H1 (cell line): Measurements from ENCODE around the gene GLB1L2. TPM values are rescaled to one million over a fixed set of nuclear protein-coding genes. Genes with fewer than 3 reads are reported as not detected.

Experiments used
- CTCF ChIA-PET: fragments of 300-600 bp; sonication (Branson Sonifier 250); formaldehyde crosslinking; loops from one replicate; lab custom pipeline; 2021; ENCODE audit not compliant: partially characterized antibody; lab: Charles Lee
- POLR2A ChIA-PET: fragments of 300-600 bp; sonication (Branson Sonifier 250); formaldehyde crosslinking; loops from one replicate; lab custom pipeline; 2021; ENCODE audit warnings: inconsistent platforms; ENCODE audit not compliant: partially characterized antibody; lab: Charles Lee
- DNase-seq, 2 experiments: peaks; one replicate each; pipeline versions ENCODE4 v3.0.0 to v3.0.0-alpha.2; 2010 to 2022; ENCODE audit warnings: low spot score in 2 of 2, low read depth in 1 of 2, mixed read lengths in 1 of 2
- FAIRE-seq: peaks from 2 replicates; lab custom pipeline; 2011; peaks lifted over from hg19 to GRCh38; lab: Jason Lieb, UNC
- H2AFZ ChIP-seq: 2 replicates; pipeline ENCODE4 v1.8.1; 2012; ENCODE audit warnings: low read length, inconsistent platforms
- H2AK5ac ChIP-seq: 2 replicates; pipeline ENCODE4 v1.6.1; 2013; ENCODE audit warnings: low read depth, low read length
- H2BK120ac ChIP-seq: replicated peaks from 2 replicates; pipeline ENCODE3; 2013; ENCODE audit warnings: low read depth, low read length, inconsistent platforms
- H2BK12ac ChIP-seq: 2 replicates; pipeline ENCODE4 v1.6.1; 2013; ENCODE audit warnings: low read depth, low read length
- H2BK15ac ChIP-seq: 2 replicates; pipeline ENCODE4 v1.6.1; 2013; ENCODE audit warnings: low read length
- H2BK20ac ChIP-seq: 2 replicates; pipeline ENCODE4 v1.6.1; 2013; ENCODE audit warnings: low read length
- H2BK5ac ChIP-seq: 2 replicates; pipeline ENCODE4 v1.6.1; 2013; ENCODE audit warnings: low read depth, low read length
- H3K14ac ChIP-seq: 2 replicates; pipeline ENCODE4 v1.6.1; 2013; ENCODE audit warnings: inconsistent platforms; ENCODE audit not compliant: insufficient read length
- H3K18ac ChIP-seq: 2 replicates; pipeline ENCODE4 v1.6.1; 2013; ENCODE audit warnings: low read length; ENCODE audit errors: extremely low read depth
- H3K23ac ChIP-seq: 2 replicates; pipeline ENCODE4 v1.6.1; 2013; ENCODE audit warnings: inconsistent platforms; ENCODE audit not compliant: insufficient read length
- H3K23me2 ChIP-seq: 2 replicates; pipeline ENCODE4 v1.6.1; 2013; ENCODE audit warnings: low read depth, low read length
- H3K27ac ChIP-seq: 2 replicates; pipeline ENCODE4 v1.6.1; 2011; ENCODE audit warnings: low read depth, low read length, inconsistent platforms
- H3K27me3 ChIP-seq, 4 experiments: replicated peaks in 1 of 4; 1 replicate in 1 of 4; 2 replicates in 3 of 4; pipeline versions ENCODE4 v1.6.1 to v1.8.1; 2011 to 2013; ENCODE audit warnings: low read length in 3 of 4, mild to moderate bottlenecking in 3 of 4, inconsistent platforms in 2 of 4, mixed read lengths in 2 of 4, moderate library complexity in 1 of 4; ENCODE audit not compliant: control insufficient read depth in 3 of 4, insufficient read depth in 3 of 4; ENCODE audit errors: extremely low read depth in 1 of 4
- H3K36me3 ChIP-seq, 4 experiments: 2 replicates each; pipeline versions ENCODE4 v1.6.1 to v1.8.1; 2011 to 2013; ENCODE audit warnings: mild to moderate bottlenecking in 4 of 4, low read length in 3 of 4, moderate library complexity in 2 of 4, control low read depth in 1 of 4, inconsistent platforms in 1 of 4; ENCODE audit not compliant: insufficient read depth in 4 of 4, control insufficient read depth in 2 of 4
- H3K4ac ChIP-seq: replicated peaks from 2 replicates; pipeline ENCODE3; 2013; ENCODE audit warnings: low read length, low read depth, mixed read lengths, inconsistent platforms; ENCODE audit not compliant: insufficient read length
- H3K4me1 ChIP-seq, 4 experiments: replicated peaks in 1 of 4; 1 replicate in 1 of 4; 2 replicates in 3 of 4; pipeline versions ENCODE4 v1.6.1 to v1.8.1; 2011 to 2013; ENCODE audit warnings: low read length in 3 of 4, inconsistent platforms in 2 of 4, mixed read lengths in 1 of 4; ENCODE audit not compliant: insufficient read depth in 4 of 4, control insufficient read depth in 3 of 4
- H3K4me2 ChIP-seq, 2 experiments: 2 replicates each; pipeline versions ENCODE4 v1.6.1 to v1.8.1; 2011 to 2013; ENCODE audit warnings: low read depth in 2 of 2, low read length in 2 of 2, control low read depth in 1 of 2, inconsistent platforms in 1 of 2, mild to moderate bottlenecking in 1 of 2; ENCODE audit not compliant: insufficient read depth in 1 of 2
- H3K4me3 ChIP-seq, 4 experiments: fragments of 200-600, 300-600 bp in 1 of 4; sonication (generic), shearing (Covaris generic), sonication (Bioruptor Twin) in 1 of 4; 2 replicates each; pipeline versions ENCODE4 v1.5.1 to v1.8.1; 2011 to 2016; ENCODE audit warnings: low read length in 4 of 4, low read depth in 3 of 4, control low read depth in 2 of 4, inconsistent platforms in 2 of 4, mild to moderate bottlenecking in 2 of 4, mixed read lengths in 1 of 4, moderate library complexity in 1 of 4; ENCODE audit not compliant: insufficient read depth in 2 of 4; ENCODE audit errors: extremely low read depth in 1 of 4
- H3K56ac ChIP-seq: replicated peaks from 2 replicates; pipeline ENCODE3; 2013; ENCODE audit warnings: low read depth, mild to moderate bottlenecking, mixed read lengths, low read length, inconsistent platforms; ENCODE audit not compliant: insufficient read length
- H3K79me1 ChIP-seq: 2 replicates; pipeline ENCODE4 v1.6.1; 2013; ENCODE audit warnings: low read depth, low read length, control low read depth
- H3K79me2 ChIP-seq, 2 experiments: 2 replicates each; pipeline versions ENCODE4 v1.6.1 to v1.8.1; 2012 to 2013; ENCODE audit warnings: low read length in 2 of 2, mild to moderate bottlenecking in 2 of 2, inconsistent platforms in 1 of 2; ENCODE audit not compliant: insufficient read depth in 2 of 2, control insufficient read depth in 1 of 2
- H3K9ac ChIP-seq, 4 experiments: replicated peaks in 1 of 4; 1 replicate in 1 of 4; 2 replicates in 3 of 4; pipeline versions ENCODE4 v1.6.1 to v1.8.1; 2011 to 2013; ENCODE audit warnings: low read depth in 3 of 4, low read length in 3 of 4, control low read depth in 2 of 4, mild to moderate bottlenecking in 2 of 4, moderate library complexity in 2 of 4, inconsistent platforms in 1 of 4; ENCODE audit errors: extremely low read depth in 1 of 4
- H3K9me3 ChIP-seq, 2 experiments: 2 replicates each; pipeline versions ENCODE4 v1.6.1 to v1.8.1; 2012 to 2013; ENCODE audit warnings: mild to moderate bottlenecking in 2 of 2, moderate library complexity in 2 of 2, control low read depth in 1 of 2, inconsistent platforms in 1 of 2, low read depth in 1 of 2, low read length in 1 of 2, mixed read lengths in 1 of 2; ENCODE audit not compliant: insufficient read depth in 2 of 2
- H4K20me1 ChIP-seq, 2 experiments: replicated peaks in 1 of 2; 2 replicates each; pipeline versions ENCODE3 to v1.8.1; 2011 to 2013; ENCODE audit warnings: inconsistent platforms in 2 of 2, low read length in 2 of 2, mild to moderate bottlenecking in 1 of 2; ENCODE audit not compliant: insufficient read depth in 2 of 2, control insufficient read depth in 1 of 2
- H4K5ac ChIP-seq: 2 replicates; pipeline ENCODE4 v1.6.1; 2013; ENCODE audit warnings: low read length, low read depth, mixed read lengths, inconsistent platforms; ENCODE audit not compliant: insufficient read length
- H4K8ac ChIP-seq: 2 replicates; pipeline ENCODE4 v1.8.0; 2013; ENCODE audit warnings: mild to moderate bottlenecking, moderate library complexity, low read length, inconsistent platforms; ENCODE audit not compliant: insufficient read depth; ENCODE audit errors: extremely low read depth
- H4K91ac ChIP-seq: replicated peaks from 2 replicates; pipeline ENCODE3; 2013; ENCODE audit warnings: low read length, mixed read lengths, inconsistent platforms; ENCODE audit not compliant: insufficient read length
- ATF2 ChIP-seq: IDR thresholded peaks from 2 replicates; pipeline ENCODE4 v1.6.1; 2012; ENCODE audit warnings: low read length, inconsistent platforms
- ATF3 ChIP-seq: IDR thresholded peaks from 2 replicates; pipeline ENCODE4 v1.6.1; 2011; ENCODE audit warnings: low read depth, mild to moderate bottlenecking, low read length; ENCODE audit not compliant: insufficient read depth
- CBX5 ChIP-seq: fragments of 300-800, 300-1000 bp; sonication (generic); IDR thresholded peaks from 2 replicates; pipeline ENCODE4 v1.7.1; 2016; ENCODE audit warnings: antibody characterized with exemption, low read length, low read depth
- CHD1 ChIP-seq: IDR thresholded peaks from 2 replicates; pipeline ENCODE4 v1.6.1; 2012; ENCODE audit warnings: low read depth, low read length, improper control_type of control experiment
- CHD2 ChIP-seq: IDR thresholded peaks from 2 replicates; pipeline ENCODE4 v1.6.1; 2012; ENCODE audit warnings: low read length, improper control_type of control experiment
- JUN ChIP-seq: IDR thresholded peaks from 2 replicates; pipeline ENCODE4 v1.6.1; 2011; ENCODE audit warnings: low read depth, mild to moderate bottlenecking, improper control_type of control experiment, low read length
- RBBP5 ChIP-seq: IDR thresholded peaks from 2 replicates; pipeline ENCODE4 v1.7.1; 2012; ENCODE audit warnings: low read depth, mild to moderate bottlenecking, inconsistent platforms, low read length, moderate library complexity, borderline replicate concordance
- TCF12 ChIP-seq: IDR thresholded peaks from 2 replicates; pipeline ENCODE4 v1.6.1; 2011; ENCODE audit warnings: low read depth, mild to moderate bottlenecking, low read length
- ZNF274 ChIP-seq: IDR thresholded peaks from 2 replicates; pipeline ENCODE4 v1.7.0; 2012; ENCODE audit warnings: low read length, borderline replicate concordance; ENCODE audit errors: extremely low read depth
- WGBS, 2 experiments: shearing (Covaris generic) in 1 of 2; methylation state at CpG; one replicate each; pipeline versions ENCODE4 v1.1.6 to v1.1.7; 2013 to 2015; ENCODE audit warnings: low lambda C conversion rate in 2 of 2, mixed read lengths in 2 of 2, inconsistent platforms in 1 of 2, low coverage in 1 of 2, missing lambda C conversion rate in 1 of 2; ENCODE audit not compliant: insufficient replicate concordance in 2 of 2, insufficient coverage in 1 of 2, insufficient read length in 1 of 2; ENCODE audit errors: extremely low coverage in 1 of 2, missing lambda C conversion rate in 1 of 2; 5-methylcytosine and 5-hydroxymethylcytosine counted together
- polyA plus RNA-seq, 7 experiments: library from polyadenylated mRNA; depleted of rRNA in 3 of 7; stranded (reverse) in 5 of 7; unstranded in 2 of 7; fragments of >200 nt in 5 of 7; fragments of 200-250 nt in 2 of 7; gene quantifications; 1 replicate in 5 of 7; 2 replicates in 1 of 7; 4 replicates in 1 of 7; pipeline versions ENCODE4 v1.2.1 to v1.2.3, GENCODE V29; 2011 to 2013; ENCODE audit warnings: missing spikeins in 2 of 7, mixed read lengths in 2 of 7
- total RNA-seq: library from RNA; stranded (reverse); fragmentation: NEBNext Ultra II Directional; extraction: Animal tissue kit (Norgen Biotek cat#: 25700); gene quantifications from 2 replicates; pipeline ENCODE4 v1.2.1, GENCODE V29; 2021

Gene GLB1L2
- total and polyA plus RNA-seq, 2 of the 8 experiments (the other 6 are each of a cell fraction or from before 2014, with no cell fraction given) = 4.4 to 7.9 TPM

DNA sequence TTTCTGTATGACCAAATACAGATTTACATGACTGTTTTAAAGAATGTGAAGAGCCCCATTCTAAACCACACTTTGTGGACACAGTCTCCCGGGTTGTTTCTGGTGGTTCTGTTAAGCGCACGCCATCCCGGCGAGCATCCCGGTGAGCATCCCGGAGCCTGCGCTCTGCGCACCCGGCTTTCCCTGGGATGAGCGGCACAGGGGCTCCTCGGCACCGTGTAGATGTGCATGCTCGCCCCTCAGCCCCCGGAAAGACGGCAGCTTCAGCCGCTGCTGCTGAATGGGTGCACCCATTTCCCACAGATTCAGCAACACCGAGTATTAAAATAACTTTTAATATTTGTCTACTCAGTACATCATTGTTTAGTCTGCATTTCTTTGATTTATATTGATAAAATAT is 36.0 kb downstream of the GLB1L2 start:
- Histone ChIP-seq H4K5ac (no peak overlapping the region), H3K18ac (no peak overlapping the region), H4K91ac (no peak overlapping the region), H3K4me3 (no peak overlapping the region), H3K79me2 (no peaks in the 10 kb centered on the region), H3K4ac (no peak overlapping the region), H3K79me1 (no peaks in the 10 kb centered on the region), H3K23me2 (no peaks in the 10 kb centered on the region), H2BK120ac (no peak overlapping the region), H3K36me3 (no peaks in the 10 kb centered on the region), H3K4me1 (peaks cover 0 to under 1% (median 0%) of the 10 kb centered on the region in 4 experiments; a peak in 1 of 7 replicates), H4K20me1 (peaks cover 0 to 3% of the 10 kb centered on the region in 2 experiments), H3K9ac (no peak overlapping the region), H3K4me2 (no peak overlapping the region), H2BK5ac (no peak overlapping the region), H3K56ac (no peak overlapping the region), H2BK15ac (no peak overlapping the region; the same call in 1 of the 2 replicates), H2BK12ac (no peak overlapping the region)
- ChIA-PET CTCF (interaction anchor here (0.9 to 2.1 kb wide), 3 partner anchors 23 to 106 kb away, joined by 3 to 7 read pairs (median 4); no protein-coding TSS in a partner anchor), POLR2A (no interaction called here)
- 89% methylated on average over 18 of the region's 18 CpGs; no CpG with 5 or more reads in 1 of the 2 experiments for WGBS, 2 experiments
- DNase-seq (no peak), FAIRE-seq (no peak)
- TF ChIP-seq TCF12 (no peak), ZNF274 (no peak), CHD1 (no peak), JUN (no peak), CHD2 (no peak), CBX5 (no peak), ATF2 (no peak), ATF3 (no peak), RBBP5 (no peak)
- TF ChIP-seq, all 59 proteins: peak for 0
- no peak overlapping the region; the same call in 1 of the 2 replicates for H4K8ac ChIP-seq
- H3K27me3 ChIP-seq = peaks cover 0 to 3% (median 1%) of the 10 kb centered on the region in 4 experiments; a peak in 3 of 7 replicates
- no peak overlapping the region for H2AK5ac ChIP-seq
- no peak overlapping the region for H2BK20ac ChIP-seq
- no peaks in the 10 kb centered on the region for H3K9me3 ChIP-seq
- H3K23ac ChIP-seq = no peak overlapping the region
- H2AFZ ChIP-seq = no peak overlapping the region
- no peak overlapping the region for H3K14ac ChIP-seq
- H3K27ac ChIP-seq = no peak overlapping the region
